B cell (primary cell): ENCODE measurements around the gene TBC1D9B. TPM values are rescaled to one million over a fixed set of nuclear protein-coding genes. Genes with fewer than 3 reads are reported as not detected.

Experiments
- polyA plus RNA-seq: library from polyadenylated mRNA; depleted of rRNA; stranded (reverse); fragments of >200 nt; gene quantifications from 2 replicates; pipeline ENCODE4 v1.2.3, GENCODE V29; 2012
- small RNA-seq: library from RNA; depleted of rRNA; stranded (forward); fragments of <200 nt; gene quantifications from one replicate; pipeline ENCODE3, GENCODE V24; 2012; ENCODE audit warnings: low replicate concordance, low read depth; ENCODE audit not compliant: insufficient read length
- total RNA-seq, 2 donors: library from RNA; stranded (reverse); fragments of 120-200 nt in 1 of 2; gene quantifications; 1 replicate in 1 of 2; 2 replicates in 1 of 2; pipeline versions ENCODE4 v1.2.3 to v1.2.4, GENCODE V29; 2013 to 2022

Gene TBC1D9B
- total and polyA plus RNA-seq, 2 donors (not counting 1 experiment from before 2014, with no cell fraction given): 143 to 144 TPM

Small RNA genes lying within 50 kb of the gene (small RNA-seq; reads per million reads assigned to genes)
- not detected for gene RF00019

Other genes starting within 250 kb of the TBC1D9B start
- 0.37 TPM in 1 of 2 replicates, not detected in the other for gene CBY3, start 226.9 kb downstream of the TBC1D9B start, total RNA-seq
- 0.13 and 0.20 TPM in 2 replicates for gene CBY3, start 226.9 kb downstream of the TBC1D9B start, polyA plus RNA-seq
- gene CANX, start 208.9 kb downstream of the TBC1D9B start, total RNA-seq: 179 and 206 TPM in 2 replicates
- gene CANX, start 208.9 kb downstream of the TBC1D9B start, polyA plus RNA-seq: 21.0 and 29.7 TPM in 2 replicates
- 50.6 and 57.6 TPM in 2 replicates for gene MAML1, start 175.1 kb downstream of the TBC1D9B start, total RNA-seq
- gene MAML1, start 175.1 kb downstream of the TBC1D9B start, polyA plus RNA-seq: 9.0 and 12.0 TPM in 2 replicates
- gene LTC4S, start 113.9 kb downstream of the TBC1D9B start, total RNA-seq: 3.7 and 3.8 TPM in 2 replicates
- 0.40 and 1.5 TPM in 2 replicates for gene LTC4S, start 113.9 kb downstream of the TBC1D9B start, polyA plus RNA-seq
- gene MGAT4B, start 101.0 kb downstream of the TBC1D9B start, total RNA-seq: 139 and 165 TPM in 2 replicates
- gene MGAT4B, start 101.0 kb downstream of the TBC1D9B start, polyA plus RNA-seq: 105 and 118 TPM in 2 replicates
- gene SQSTM1, start 87.0 kb downstream of the TBC1D9B start, total RNA-seq: 400 and 451 TPM in 2 replicates
- 72.2 and 175 TPM in 2 replicates for gene SQSTM1, start 87.0 kb downstream of the TBC1D9B start, polyA plus RNA-seq
- gene MRNIP, start 49.1 kb downstream of the TBC1D9B start, total RNA-seq: 152 and 160 TPM in 2 replicates
- 136 and 178 TPM in 2 replicates for gene MRNIP, start 49.1 kb downstream of the TBC1D9B start, polyA plus RNA-seq
- 25.8 and 28.4 TPM in 2 replicates for gene RNF130, start 163.9 kb upstream of the TBC1D9B start, total RNA-seq
- 14.7 and 18.1 TPM in 2 replicates for gene RNF130, start 163.9 kb upstream of the TBC1D9B start, polyA plus RNA-seq